HPDE6-E6E7 (cell line): ENCODE data around the gene C6orf118.
A peak's percentile ranks its signal among the peaks of the same experiment; 100 is the strongest.

Experiments
- DNase-seq: peaks from one replicate; pipeline ENCODE4 v3.0.0; 2011; ENCODE audit warnings: missing footprints; ENCODE audit errors: extremely low spot score

Gene C6orf118

DNA sequence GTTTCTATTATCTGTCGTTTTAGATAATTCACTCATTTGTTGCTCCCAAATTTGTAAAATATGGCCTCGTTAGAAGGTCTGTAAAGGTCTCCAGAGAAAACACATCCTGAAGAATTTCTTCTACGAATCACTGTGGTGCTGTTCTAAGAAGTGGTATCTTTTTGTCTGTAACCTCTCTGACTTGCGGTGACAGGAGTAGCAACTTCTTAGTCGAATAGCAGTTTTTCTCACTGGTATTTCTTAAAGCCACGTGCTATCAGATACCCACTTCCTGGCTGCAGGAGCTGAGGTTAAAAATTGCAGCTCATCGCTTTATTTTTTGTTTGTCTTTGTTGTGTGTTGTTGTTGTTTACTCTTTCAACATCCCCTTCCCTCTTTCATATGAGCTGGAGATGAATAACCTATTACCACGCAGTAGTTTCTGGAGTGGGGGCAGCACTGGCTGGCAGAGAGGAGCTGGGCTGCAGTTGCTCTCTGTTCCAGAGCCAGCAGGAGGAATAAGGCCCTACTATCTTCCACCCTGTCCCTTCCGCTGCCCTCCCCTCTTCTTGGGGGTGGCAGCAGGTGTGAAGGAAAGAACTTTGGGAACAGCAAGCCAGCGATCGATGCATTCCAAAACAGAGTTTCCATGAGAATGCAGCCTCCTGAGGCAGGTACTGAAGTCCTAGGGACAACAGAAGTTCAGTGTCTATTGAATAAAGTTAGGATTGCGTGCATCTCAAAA is 64.7 kb downstream of the C6orf118 start:
- DNase-seq: no peak

DNA sequence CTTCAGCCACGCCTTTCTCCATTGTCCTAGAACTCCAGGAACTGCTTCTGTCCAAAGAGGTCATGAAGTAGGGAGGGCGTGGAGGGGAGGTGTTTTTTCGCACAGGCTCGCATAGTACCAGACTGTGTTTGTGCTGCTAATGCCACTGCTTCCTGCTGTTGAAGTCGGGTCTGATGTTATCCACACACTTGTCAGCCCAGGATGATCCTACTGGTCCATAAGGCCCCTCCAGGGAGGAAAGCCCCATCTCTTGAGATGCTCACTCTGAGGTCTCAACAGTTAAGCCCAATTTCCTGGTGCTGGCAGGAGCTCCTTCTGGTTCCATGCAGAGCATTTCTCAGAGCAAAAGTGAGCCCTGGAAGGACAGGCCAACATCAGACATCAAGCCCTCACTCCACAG is 65.6 kb downstream of the C6orf118 start:
- no peak for DNase-seq

DNA sequence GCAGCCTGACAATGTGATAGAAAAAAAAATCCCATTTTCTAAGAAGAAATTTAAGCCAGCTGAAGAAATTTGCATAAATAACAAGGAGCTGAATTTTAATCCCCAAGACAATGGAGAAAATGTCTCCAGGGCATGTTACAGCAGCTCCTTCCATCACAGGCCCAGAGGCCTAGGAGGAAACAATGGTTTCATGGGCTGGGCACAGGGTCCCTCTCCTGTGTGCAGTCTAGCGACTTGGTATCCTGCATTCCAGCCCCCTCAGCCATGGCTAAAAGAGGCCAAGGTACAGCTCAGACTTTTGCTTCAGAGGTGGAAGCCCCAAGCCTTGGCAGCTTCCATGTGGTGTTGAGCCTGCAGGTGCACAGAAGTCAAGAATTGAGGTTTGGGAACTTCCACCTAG is 73.1 kb downstream of the C6orf118 start:
- no peak for DNase-seq

DNA sequence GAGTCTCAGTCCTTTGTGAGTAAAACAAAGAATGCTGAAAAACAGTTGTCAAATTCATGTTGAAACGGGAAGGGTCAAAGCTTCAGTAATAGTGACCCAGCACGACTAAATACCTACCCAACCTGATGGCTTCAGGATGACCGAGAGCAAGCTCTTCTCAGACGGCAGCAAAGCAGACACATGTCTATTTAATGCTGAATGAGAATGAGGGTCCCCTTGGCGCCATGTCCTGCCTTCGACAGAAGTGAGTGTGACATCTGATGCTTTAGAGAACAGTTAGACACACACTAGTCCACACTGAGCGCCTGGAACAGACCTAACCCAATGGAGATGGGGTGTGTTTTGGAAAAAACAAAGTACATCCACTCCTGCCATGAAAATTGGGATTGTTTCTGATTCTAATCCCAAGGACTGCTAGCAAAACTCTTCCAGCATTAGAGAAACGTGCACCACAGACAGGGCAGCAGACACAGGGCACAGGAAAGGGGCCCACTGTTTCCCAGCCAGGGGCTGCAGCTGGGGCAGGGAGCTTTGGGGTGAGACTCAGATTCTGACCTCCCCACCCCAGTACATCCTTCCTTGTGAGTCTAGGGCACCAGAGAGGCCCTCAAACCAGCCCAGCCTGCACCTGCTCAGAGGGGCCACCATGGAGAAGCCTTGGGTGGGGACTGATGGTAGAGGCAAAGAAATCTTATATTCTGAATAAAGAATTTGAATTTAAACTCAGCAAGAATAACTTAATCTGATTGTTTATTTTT is 76.5 kb downstream of the C6orf118 start:
- no peak for DNase-seq

- peak; percentile 11 for DNase-seq
These were observed 77.5 kb downstream of the C6orf118 start for GRCh38 chr6:165231581-165232561.

DNA sequence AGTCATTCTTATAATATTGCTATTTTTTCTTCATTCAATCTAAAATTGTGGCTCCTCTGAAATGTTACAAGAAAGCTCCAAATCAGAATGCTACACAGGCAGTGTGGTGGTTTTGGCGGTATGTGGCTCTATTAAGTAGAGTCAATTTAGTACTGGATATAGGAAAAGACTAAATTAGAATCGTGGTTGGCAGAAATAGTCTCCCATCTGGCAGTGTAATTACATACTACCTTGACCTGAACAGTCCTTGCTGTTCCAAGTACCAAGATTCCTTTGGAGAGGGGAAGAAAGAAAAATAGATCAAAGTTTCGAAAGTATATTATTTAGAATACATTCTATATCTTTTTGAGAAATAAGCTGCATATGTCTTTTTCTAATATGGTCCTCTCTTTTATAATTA is 78.2 kb downstream of the C6orf118 start:
- no peak for DNase-seq
